COR-L47 (cell line): ENCODE data around the gene ERI3.
A peak's percentile ranks its signal among the peaks of the same experiment; 100 is the strongest.

ENCODE experiments used
- DNase-seq: peaks from one replicate; lab custom pipeline; 2025; lab: John Stamatoyannopoulos, UW

The ERI3 gene

DNA sequence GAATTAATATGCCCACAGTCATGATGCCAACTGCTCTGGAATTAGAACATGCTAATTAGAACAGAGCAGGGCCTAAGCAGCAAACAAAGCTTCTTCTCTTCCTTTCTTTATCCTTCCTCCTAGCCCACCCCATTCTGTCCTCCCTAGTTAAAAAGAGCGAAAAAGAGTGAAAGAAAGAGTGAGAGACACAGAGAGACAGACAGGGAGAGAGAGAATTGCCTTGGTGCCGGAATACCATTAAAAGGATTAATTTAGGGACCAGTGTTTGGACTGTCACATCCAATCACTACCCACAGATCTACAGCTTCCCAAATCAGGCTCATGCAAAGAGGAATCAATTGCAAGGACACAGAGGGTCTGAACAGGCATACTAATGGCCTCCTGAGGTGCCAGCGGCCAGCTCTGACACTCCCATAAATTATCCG is 7.0 kb downstream of the ERI3 start:
- no peak for DNase-seq

DNA sequence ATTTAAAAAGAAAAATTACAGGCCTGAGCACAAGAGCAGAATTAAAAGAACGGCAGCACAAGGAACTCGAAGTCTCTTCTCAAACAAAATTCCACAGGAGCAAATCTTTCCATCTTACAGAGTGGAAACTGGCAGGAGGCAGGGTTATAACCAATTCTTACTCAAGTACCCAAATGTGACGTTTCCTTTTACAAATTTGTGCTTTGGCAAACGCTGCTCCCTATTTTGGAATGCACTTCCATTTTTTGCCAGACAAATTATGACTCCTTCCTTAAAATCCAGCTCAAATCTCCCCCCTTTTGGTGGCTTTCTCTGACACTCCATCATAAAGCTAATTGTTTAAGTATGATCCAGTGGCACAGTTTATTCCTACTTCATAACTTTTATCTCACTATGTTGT is 7.8 kb downstream of the ERI3 start:
- no peak for DNase-seq

DNA sequence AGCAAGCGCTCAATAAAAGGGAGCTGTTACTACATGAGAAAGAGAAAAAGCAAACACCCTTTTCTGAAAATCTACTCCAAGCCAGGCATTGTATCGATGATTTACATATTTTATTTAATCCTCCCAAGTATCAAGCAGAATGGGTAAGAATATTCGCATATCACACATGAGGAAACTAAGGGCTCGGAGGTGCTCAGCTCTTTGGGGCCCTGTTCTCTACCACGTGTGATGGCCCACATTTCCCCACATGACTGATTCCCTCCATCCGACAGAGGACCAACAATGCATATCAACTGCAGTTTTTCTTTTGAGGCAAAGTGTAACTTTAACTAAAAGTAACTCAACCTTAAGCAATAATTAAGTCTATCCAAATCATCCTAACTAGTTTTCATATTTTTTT is 8.2 kb downstream of the ERI3 start:
- DNase-seq: no peak

DNA sequence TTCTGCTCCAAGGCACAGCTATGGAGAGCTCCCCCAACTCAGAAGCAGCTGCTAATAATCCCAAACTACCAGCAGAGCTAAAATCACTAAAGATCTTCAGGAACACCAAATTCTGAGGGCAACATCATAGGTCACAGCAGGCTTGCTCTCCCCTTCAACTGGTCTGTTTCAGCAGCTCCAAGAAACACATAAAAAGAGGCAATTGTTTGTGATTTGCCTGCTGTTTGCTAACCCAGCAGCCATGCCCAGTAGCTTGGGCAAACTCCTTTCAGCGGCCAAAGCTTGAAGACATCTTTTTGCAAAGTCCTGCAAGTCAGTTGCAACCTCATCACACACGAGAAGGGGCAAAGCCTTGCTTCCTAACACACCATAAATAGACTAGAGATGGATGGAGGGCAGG is 8.9 kb downstream of the ERI3 start:
- DNase-seq: no peak

DNA sequence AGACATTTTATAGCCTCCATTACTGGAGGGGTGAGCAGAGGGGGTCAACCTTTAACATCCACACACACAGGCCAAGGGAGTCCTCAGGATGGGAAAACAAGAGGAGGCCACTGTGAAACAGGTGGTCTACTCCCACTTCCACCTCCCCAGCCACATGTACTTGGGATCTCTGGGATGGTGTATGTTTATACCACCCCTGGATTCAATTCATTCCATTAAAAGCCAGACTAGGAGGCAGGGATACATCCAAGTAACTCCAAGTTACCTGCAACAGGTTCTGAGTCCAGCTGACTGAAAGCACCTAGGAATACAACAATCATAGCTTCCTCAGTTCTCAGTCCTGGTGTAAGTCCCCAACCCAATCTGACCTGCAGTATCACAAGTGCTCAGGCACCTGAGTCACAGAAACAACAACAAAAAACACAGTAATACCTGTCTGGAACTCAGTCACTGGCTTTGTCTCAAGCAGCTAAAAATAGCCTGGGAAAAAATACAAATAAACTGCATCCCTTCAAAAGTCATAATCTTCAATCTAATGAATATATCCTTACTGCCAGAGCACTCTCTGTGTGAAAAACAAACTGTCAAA is 9.8 kb downstream of the ERI3 start:
- no peak for DNase-seq

DNA sequence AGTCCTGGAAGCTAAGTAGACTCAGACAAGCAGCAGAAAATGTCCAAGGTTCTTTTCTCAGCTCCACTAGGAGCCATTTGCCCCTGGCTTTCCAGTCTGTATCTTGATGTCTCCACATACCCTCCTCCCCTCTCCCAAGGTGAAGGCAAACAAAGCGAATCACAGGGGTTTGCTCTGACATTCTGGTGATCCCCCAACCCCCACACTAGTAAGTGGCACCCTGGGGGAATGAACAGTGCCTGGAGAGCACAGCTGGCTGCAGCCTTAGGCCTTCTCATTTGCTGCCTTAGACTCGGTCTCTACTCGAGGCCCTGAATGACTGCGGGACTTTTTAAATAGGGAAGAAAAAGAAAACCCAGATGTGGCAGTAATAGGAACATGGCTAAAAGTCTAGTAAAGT is 15.3 kb downstream of the ERI3 start:
- DNase-seq: no peak

DNA sequence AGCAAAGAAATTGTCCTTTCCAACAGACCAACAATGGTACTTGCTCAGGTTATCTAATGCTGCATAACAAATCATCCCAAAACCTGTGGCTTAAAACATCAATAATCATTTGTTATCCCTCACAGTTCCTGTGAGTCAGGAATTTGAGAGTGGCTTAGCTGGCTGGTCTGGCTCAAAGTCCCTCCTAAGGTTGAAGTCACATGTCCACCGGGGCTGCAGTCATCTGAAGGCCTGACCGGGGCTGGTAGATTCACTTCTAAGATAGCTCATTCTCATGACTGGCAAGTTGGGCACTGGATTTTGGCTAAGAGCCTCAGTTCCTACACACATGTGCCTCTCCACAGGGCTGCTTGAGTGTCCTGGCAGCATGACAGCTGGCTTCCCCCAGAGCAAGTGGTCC is 16.9 kb downstream of the ERI3 start:
- DNase-seq: no peak

DNA sequence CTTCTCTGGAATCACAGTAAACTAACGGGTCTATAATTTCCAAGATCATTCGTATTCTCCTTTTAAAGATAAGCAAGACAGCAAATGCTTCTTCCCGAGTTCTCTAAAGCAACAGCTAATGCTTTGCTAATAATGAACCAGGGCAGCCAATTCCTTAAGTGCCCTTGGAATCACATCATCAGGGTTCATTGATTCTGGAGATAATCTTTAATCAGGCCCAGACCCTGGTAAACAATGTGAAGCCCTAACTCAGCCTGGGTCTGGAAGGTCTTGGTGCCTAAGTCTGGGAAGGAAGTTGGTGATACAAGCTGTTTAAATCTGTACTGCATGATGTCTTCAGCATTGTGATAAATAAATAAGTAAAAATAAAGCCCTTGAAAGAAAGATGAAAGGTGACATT is 18.4 kb downstream of the ERI3 start:
- no peak for DNase-seq

DNA sequence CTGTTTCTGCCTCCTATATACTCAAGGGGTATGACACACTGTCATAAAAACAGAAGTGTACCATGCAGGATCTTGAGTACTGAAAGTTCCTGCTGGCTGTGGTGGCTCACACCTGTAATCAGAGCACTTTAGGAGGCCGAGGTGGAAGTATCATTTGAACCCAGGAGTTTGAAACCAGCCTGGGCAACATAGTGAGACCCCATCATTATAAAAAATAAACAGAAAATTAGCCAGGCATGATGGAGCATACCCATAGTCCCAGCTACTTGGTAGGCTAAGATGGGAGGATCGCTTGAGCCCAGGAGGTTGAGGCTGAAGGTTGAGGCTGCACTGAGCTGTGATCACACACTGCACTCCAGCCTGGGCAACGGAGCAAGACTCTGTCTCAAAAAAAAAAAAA is 20.1 kb downstream of the ERI3 start:
- DNase-seq: no peak

DNA sequence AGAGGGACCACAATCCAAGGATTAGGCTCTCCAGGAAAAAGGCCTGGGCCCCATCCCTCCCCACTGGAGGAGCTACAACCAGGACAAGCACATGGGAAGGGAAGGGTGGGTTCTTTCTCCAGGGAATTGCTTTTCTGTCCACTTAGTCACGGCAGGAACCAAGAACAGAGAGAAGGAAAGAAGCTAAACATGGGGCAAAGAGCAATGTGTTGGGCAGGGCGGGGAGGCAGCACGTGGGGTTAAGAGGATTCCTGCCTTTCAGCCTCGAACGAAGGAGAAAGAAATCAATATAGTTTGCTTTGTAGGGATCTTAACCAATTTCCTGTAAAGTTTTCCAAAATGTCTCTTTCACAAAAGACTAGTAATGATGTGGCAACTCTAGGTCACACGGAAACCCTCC is 21.7 kb downstream of the ERI3 start:
- DNase-seq: no peak

DNA sequence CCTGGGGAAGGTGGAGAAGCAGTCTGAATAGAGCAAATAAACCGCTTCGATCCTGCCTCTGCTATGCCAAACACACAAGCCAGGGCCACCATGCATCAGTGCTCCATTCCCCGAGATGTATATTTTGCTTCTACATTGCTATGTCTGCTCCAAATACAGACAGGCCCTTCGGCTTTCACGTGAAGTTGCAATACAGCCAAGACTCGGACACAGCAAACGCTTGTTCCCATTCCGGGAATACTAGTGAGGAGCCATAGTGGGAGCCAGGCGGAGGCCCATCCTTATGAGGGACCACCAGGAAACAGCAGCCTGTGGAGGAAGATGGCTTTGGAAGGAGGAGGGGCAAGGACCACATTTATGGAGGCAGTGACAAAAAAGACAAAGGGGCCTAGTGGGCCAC is 22.6 kb downstream of the ERI3 start:
- no peak for DNase-seq

DNA sequence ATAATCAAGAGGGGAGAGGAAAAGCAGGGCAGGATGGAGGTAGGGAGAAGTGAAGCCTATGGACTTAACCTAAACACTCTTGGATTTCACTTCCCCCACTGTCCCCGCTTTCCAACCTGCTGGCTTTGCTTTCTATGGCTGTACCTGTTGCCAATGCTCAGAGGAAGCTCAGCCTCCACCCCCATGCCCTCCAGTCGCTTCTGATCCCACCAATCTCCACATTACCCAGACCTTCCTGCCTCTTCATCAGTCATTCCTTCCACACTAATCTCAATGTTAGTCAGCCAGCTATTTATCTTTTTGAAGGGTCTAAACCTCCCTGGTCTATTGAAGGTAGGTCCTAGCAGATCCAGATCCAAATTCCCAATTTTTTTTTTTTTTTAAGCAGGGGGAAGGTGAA is 24.1 kb downstream of the ERI3 start:
- DNase-seq: no peak

DNA sequence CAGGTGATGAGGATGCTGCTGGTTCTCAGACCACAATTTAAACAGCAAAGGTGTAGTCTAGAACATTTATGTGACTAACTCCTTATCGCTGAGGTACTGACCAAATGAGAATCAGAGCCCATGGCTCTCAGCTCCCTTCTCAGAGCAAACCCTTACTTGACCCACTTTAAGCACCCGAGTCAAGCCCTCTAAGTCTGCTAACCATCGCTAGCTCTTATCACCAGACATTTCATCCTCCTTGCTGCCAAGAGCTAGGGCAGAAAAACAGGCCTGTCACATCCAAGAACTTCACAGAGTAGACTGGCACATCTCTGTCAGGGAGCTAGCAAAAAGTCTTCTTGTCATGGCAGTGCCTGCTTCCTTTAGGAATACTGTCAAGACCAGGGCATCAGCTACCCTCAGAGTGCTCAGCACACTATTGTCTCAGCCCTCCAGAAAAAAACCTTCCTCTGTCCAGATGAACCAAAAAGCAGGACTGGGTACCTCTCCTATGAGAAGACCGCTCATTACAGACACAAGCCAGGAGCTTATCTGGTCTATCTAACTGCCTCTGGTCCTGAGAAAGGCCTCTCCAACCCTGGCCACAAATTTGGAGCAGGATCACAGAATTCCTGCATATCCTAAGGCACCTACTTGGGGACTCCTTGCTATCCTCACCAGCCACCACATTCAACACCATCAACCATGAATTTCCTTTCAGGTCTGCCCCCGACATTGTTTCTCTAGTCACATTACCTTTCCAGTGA is 26.2 kb downstream of the ERI3 start:
- DNase-seq: no peak

DNA sequence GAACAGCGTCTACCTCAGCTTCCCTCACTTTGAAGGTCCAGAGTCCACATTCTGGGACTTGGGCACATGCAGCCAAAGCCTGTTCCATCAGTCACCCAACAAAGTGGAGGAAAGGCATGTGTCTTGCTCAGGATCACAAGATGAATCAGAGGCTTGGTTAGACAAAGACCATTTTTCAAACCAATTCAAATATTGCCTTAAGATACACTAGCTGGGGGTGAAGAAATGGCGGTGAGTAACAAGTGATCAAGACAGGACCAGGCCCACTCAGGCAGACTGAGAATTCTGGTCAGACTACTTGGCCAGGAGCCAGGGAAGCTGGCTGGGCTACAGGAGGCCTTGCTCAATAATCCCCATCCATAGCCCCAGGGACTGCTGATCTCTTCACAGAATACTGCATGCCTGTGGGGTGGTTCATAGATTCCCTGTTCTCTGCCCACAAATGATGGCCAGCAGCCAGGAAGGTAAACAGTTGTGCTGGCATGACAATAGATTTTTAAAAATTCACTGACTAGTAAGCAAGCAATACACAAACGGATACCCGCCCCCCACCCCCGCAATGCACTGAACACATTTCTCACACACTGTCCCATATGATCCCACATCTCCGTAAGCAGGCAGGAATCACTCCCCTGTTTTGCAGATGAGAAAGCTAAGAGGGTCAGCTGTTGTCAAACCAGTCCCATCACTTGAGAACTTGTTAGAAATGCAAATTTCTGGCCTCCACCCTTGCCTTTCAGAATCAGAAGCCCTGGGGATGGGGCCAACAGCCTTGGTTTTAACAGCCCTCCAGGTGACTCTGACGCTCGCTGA is 27.2 kb downstream of the ERI3 start:
- DNase-seq: peak; percentile 88

DNA sequence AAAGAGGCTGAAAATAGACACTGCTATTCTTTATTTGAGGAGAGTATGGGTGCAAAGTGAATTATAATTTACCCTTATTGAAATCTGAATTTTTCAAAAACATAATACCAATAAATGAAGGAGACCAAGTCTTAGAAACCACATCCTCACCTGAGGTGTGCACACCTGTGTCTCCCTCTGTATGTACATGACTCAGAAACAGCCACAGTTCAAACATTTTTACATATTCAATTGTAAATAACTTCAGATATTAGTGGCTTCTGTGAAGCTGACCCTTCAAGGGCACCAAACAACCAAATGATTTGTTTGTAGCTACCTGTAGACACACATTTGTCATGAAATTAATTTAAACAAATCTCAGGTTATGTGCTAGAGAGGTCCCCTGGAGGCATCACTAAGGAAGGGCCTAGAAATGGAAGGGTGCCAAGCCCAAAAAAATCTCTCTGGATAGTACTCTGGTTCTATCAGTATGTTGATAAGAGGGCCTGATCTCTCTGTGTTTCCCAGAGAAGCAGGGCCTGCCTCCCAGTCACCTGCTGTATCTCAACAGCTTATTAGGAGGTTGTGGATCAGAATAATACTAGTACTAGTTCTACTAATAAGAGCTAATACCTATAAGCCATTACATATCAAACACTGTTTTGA is 28.1 kb downstream of the ERI3 start:
- no peak for DNase-seq

DNA sequence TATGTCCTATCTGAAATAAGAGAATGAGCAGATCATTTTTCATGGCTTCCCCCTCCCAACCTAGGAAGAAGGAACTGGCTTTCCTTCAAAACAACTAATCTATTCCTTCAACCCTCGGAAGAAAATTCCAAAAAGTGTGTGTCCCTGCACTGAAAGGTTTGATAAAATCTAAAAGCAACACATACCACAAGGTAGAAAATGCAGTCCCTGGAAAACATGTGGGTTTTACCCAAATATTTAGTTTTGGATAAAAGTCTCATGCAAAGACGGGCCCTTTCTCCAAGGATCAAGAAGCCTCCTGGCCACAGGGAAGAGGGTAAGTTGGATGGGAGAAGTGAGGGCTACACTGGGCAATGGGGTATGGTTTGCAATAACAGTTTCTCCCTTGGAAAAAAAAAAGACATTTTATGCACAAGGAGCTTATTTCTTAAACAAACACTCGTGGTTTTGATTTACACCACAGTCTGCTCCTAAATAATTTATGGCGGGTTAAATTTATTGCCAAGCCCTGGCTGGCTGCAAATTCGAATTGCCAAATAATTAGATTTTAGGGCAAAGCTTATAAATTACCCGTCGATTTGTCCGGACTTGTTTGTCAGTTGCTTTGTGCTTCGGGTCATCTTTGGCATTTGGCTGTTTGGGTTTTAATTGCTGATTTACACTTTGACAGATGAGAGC is 28.9 kb downstream of the ERI3 start:
- no peak for DNase-seq

DNA sequence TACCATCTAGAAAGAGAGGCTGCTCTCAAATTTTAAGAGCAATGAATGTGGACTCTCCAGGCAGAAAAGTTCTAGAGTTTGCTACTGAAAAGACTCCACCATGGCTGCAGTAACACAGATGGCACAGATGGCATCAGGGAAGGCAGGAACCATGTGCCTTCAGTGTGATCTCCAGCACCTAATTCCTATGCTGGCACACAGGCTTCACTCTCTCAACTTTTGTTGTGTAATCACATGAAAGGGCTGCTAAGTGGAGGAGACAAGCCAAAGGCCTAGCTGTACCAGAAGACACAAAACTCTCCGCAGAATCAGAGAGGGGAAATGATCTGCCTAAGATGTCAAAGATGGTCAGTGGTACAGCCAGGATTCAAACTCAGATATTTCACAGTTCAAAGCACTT is 31.1 kb downstream of the ERI3 start:
- no peak for DNase-seq

DNA sequence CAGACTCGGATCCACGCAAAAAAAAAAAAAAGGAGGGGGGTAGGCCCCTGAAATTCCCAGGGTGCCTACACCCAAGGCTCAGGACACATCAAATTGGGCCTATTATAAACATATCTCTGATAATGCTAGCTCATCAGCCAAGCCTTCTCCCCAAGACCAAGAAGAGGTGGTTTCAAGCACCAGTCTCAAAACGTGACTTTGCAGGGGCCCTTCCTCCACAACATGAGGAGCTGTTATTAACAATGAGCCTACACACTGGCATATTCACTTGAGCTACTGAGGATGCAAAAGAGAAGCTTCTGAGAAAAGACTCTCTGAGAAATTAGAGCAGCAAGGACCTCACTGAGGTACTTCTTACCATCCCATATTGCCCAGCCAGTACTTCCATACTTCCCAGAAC is 32.7 kb downstream of the ERI3 start:
- no peak for DNase-seq

DNA sequence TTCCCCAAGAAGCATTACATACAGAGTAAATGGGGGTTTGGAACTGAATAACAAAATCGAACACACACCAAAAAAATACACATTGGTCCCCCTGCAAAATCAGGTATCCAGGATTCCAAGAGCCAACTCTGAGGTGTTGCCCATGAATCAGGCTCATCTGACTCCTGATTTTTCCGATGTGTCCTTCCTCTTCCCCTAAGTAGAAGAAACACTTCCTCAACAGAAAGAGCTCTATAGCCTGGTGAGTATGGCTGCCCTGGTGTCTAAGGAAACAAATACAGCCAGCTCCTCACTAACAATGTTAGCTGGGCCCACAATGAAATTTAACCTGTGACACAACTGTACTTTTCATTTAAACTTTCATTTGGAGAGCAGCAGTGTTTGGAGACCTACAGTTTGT is 33.6 kb downstream of the ERI3 start:
- DNase-seq: no peak

DNA sequence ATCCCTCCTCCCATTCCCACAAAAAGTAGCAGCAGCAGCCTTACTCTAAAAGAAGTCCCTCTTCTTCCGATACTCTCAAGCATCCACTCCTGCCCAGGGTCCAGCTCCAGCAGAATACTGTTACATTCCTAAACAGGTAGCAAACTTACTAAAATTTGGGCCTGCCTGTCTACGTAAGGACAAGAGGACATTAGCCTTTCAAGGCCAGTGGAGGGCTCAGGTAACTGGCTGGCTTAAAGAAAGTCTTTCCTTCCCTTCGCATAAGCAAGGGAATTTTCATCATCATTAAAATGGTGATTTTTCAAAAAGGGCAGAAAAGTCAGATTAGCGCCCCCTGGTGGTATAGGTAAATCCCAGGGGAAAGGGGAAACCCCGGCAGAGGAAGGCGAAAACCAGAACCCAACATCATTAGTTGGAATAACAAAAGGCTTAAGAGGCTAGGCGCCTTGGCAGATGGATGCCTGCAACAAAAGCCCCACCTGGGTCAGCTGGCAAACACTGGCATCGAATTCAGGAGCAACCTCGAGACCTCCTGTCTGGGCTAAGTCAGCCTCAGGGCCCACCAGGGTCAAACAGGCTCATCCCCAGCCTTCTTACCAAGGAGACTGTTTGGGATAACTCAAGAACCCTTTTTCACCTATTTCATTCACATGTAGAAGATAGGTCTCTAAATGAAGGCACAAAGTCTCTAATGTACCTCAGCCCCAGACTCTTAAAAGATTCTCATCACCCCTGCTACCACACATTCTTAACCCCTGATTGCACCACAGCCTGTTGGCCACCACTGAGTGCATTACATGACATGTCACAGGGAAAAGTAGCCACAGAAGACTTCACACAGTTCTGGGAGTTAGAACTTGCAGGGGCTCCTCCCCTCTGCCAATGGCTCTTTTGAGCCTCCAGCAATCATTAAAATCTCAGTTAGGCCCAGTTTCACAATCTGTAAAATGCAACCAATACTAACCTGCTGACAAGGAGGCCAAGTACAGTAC is 36.7 kb downstream of the ERI3 start:
- DNase-seq: no peak

DNA sequence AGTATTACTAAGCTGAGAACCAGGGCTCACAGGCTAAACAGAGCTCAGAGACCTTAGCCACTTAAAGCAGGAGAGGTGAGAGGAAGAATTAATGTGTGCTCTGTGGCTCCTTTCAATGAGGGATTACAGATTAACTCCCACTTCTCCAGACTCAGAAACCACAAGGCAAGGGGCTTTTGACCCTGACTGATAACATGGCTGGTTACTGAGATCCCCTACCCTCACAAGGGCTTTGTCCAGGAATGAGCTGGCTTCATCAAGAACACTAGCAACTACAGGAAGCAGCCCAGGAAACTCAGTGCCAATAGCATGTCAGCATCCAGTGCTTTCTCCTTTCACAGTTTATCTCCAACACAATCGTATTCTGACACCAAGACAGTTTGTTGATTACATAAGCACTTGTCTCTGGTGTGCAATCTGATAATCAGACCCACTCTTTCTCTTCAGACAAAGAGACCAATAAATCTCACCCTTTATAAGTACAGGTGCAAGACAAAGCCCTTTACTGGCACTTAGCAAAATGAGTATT is 38.8 kb downstream of the ERI3 start:
- DNase-seq: no peak
